ENCODE measurements around the gene CREB5. TPM values are rescaled to one million over a fixed set of nuclear protein-coding genes. Genes with fewer than 3 reads are reported as not detected.

Gene CREB5
- total RNA-seq, 2 experiments from 2014 or later: not detected

- Mint-ChIP-seq H3K27me3 (ENCODE audit: low read depth) (peaks cover 12% of the 10 kb centered on the region), H3K27ac (no peak overlapping the region), H3K9me3 (ENCODE audit: insufficient read depth) (no peaks in the 10 kb centered on the region), H3K4me3 (no peak overlapping the region), H3K4me1 (ENCODE audit: low read depth) (no peaks in the 10 kb centered on the region), H3K36me3 (ENCODE audit: low read depth) (no peaks in the 10 kb centered on the region)
- ChIA-PET CTCF (no interaction called here), POLR2A (no interaction called here)
- no peak for DNase-seq
- ATAC-seq: no peak
Observed at GRCh38 chr7:28682801-28683200, 270.5 kb downstream of the CREB5 start.

- ChIA-PET CTCF (no interaction called here), POLR2A (no interaction called here)
- Mint-ChIP-seq H3K4me3 (no peak overlapping the region), H3K4me1 (ENCODE audit: low read depth) (no peaks in the 10 kb centered on the region), H3K27me3 (ENCODE audit: low read depth) (peaks cover 12% of the 10 kb centered on the region), H3K27ac (no peak overlapping the region), H3K36me3 (ENCODE audit: low read depth) (no peaks in the 10 kb centered on the region), H3K9me3 (ENCODE audit: insufficient read depth) (no peaks in the 10 kb centered on the region)
- no peak for DNase-seq
- ATAC-seq: no peak
Observed at GRCh38 chr7:28684650-28685241, 272.4 kb downstream of the CREB5 start.

- Mint-ChIP-seq H3K4me3 (no peak overlapping the region), H3K27me3 (ENCODE audit: low read depth) (peaks cover 12% of the 10 kb centered on the region), H3K36me3 (ENCODE audit: low read depth) (no peaks in the 10 kb centered on the region), H3K27ac (no peak overlapping the region), H3K4me1 (ENCODE audit: low read depth) (no peaks in the 10 kb centered on the region), H3K9me3 (ENCODE audit: insufficient read depth) (no peaks in the 10 kb centered on the region)
- DNase-seq: no peak
- ChIA-PET CTCF (no interaction called here), POLR2A (no interaction called here)
- ATAC-seq: peak; percentile 39
Observed at GRCh38 chr7:28685242-28685643, 272.9 kb downstream of the CREB5 start.

- POLR2A ChIA-PET: no interaction called here
- Mint-ChIP-seq H3K36me3 (ENCODE audit: low read depth) (no peaks in the 10 kb centered on the region), H3K4me3 (no peak overlapping the region), H3K27ac (no peak overlapping the region), H3K27me3 (ENCODE audit: low read depth) (peaks cover 12% of the 10 kb centered on the region), H3K9me3 (ENCODE audit: insufficient read depth) (no peaks in the 10 kb centered on the region), H3K4me1 (ENCODE audit: low read depth) (no peaks in the 10 kb centered on the region)
- peak; percentile 24 for DNase-seq
- peak; percentile 79 for ATAC-seq
- CTCF ChIA-PET: no interaction called here
Observed at GRCh38 chr7:28685644-28686417, 273.5 kb downstream of the CREB5 start.

- no peak overlapping the region for H3K4me3 Mint-ChIP-seq
- no peak overlapping the region for H3K27ac Mint-ChIP-seq
- ATAC-seq: no peak
- H3K9me3 Mint-ChIP-seq (ENCODE audit: insufficient read depth): no peaks in the 10 kb centered on the region
- no peak for DNase-seq
- CTCF ChIA-PET: no interaction called here
- POLR2A ChIA-PET: no interaction called here
- H3K36me3 Mint-ChIP-seq (ENCODE audit: low read depth): no peaks in the 10 kb centered on the region
- H3K4me1 Mint-ChIP-seq (ENCODE audit: low read depth): no peaks in the 10 kb centered on the region
- peaks cover 12% of the 10 kb centered on the region for H3K27me3 Mint-ChIP-seq (ENCODE audit: low read depth)
Observed at GRCh38 chr7:28686418-28686800, 274.1 kb downstream of the CREB5 start.

DNA sequence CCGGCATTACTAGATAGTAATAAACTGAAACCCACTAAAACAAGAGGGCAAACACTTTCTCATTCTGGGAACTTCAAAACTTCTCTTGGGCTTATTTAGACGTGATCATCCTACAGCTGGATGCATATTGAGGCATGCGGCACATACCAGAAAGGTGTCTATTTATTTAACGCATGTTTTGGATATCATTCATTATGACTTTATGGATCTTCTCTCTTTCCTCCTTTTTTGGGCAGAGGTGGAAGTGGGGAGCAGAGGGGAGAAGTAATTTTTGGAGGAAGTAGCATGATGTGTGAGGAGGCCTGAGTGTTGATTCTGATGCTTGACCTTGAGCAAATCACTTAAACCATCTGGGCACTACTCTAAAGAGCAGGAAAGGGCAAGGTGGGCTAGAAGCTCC lies 275.2 kb downstream of the CREB5 start:
- no peaks in the 10 kb centered on the region for H3K9me3 Mint-ChIP-seq (ENCODE audit: insufficient read depth)
- no peak overlapping the region for H3K27ac Mint-ChIP-seq
- no peaks in the 10 kb centered on the region for H3K4me1 Mint-ChIP-seq (ENCODE audit: low read depth)
- POLR2A ChIA-PET: no interaction called here
- CTCF ChIA-PET: no interaction called here
- DNase-seq (no peak), ATAC-seq (no peak)
- H3K4me3 Mint-ChIP-seq: no peak overlapping the region
- peaks cover 12% of the 10 kb centered on the region for H3K27me3 Mint-ChIP-seq (ENCODE audit: low read depth)
- H3K36me3 Mint-ChIP-seq (ENCODE audit: low read depth): no peaks in the 10 kb centered on the region

DNA sequence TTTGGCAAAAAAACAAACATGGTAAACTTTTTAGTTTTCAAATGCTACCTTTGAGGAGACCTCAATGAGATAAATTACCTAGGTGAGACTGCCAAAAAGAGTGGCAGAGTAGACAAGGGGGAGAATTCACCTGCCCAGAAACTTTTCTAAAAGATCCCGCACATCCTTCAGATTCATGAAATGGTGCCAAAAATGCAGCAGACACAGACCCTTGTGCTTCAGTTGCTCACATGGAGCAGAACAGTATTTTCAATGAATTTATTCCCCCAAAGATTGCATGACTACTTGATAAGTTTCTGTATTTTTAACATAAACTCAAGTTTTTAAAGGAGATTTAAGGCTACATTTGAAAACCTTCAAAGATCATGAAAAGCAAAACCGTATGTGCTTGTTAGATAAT lies 275.9 kb downstream of the CREB5 start:
- H3K36me3 Mint-ChIP-seq (ENCODE audit: low read depth): no peaks in the 10 kb centered on the region
- H3K27ac Mint-ChIP-seq: no peak overlapping the region
- DNase-seq: no peak

GRCh38 chr7:28688651-28689050 lies 276.3 kb downstream of the CREB5 start:
- DNase-seq: no peak
- no peaks in the 10 kb centered on the region for H3K4me1 Mint-ChIP-seq (ENCODE audit: low read depth)
- no peaks in the 10 kb centered on the region for H3K9me3 Mint-ChIP-seq (ENCODE audit: insufficient read depth)
- H3K27ac Mint-ChIP-seq: no peak overlapping the region
- no peak for ATAC-seq
- ChIA-PET POLR2A (no interaction called here), CTCF (no interaction called here)
- H3K27me3 Mint-ChIP-seq (ENCODE audit: low read depth): peaks cover 10% of the 10 kb centered on the region
- H3K4me3 Mint-ChIP-seq: no peak overlapping the region
- H3K36me3 Mint-ChIP-seq (ENCODE audit: low read depth): no peaks in the 10 kb centered on the region

More for the DNA sequence above, 275.9 kb downstream of the CREB5 start:
- ChIA-PET CTCF (no interaction called here), POLR2A (no interaction called here)
- no peak for ATAC-seq
- H3K4me3 Mint-ChIP-seq: no peak overlapping the region
- peaks cover 12% of the 10 kb centered on the region for H3K27me3 Mint-ChIP-seq (ENCODE audit: low read depth)
- H3K4me1 Mint-ChIP-seq (ENCODE audit: low read depth): no peaks in the 10 kb centered on the region
- H3K9me3 Mint-ChIP-seq (ENCODE audit: insufficient read depth): no peaks in the 10 kb centered on the region

DNA sequence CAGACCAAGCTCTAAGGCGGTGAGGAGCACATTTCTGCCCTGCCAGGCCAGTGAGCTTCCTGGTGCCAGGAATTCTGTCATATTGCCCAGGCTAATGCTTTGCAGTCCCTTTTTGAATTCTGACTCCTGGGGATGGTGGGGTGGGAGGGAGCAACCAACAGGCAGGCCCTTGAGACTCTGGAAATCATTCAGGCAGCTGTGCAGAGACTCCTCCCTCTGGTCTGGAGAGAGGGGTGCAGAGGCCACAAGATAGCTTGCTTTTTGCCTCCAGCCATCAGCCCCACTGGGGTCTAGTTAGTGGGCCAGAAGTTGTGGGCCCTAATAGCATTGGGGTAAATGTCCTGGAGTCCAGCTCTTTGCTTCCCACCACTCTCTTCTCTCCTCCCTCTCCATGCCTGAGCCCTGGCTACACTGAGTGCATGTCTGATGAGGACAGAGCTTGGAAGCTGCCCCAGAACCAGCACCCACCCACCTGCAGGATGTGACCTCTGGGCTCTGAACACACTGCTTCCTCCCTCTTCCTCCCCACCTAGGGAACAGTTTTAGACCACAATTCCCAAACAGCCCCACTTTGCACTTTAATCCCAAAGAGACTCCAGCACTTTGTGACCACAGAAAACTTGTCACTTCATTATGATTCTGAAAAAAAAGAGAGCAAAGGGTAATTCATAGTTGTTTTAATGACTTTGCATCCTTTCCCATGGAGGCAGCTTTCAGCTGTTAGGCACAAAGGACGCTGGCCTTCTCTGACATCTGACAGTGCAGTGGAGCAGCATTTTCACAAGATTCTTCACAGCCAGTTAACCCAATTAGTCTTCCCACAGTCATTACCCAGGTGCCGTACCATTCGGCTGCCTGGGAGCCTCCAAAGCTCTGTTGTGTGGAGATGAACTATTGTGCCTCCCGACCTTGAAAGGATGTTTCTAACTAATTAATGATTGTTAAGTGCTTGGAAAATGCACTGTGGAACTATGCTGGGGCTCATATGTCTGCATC lies 283.3 kb downstream of the CREB5 start:
- Mint-ChIP-seq H3K4me3 (no peak overlapping the region), H3K4me1 (ENCODE audit: low read depth) (peaks cover 5% of the 10 kb centered on the region), H3K36me3 (ENCODE audit: low read depth) (no peaks in the 10 kb centered on the region), H3K27ac (no peak overlapping the region), H3K27me3 (ENCODE audit: low read depth) (peaks cover 3% of the 10 kb centered on the region), H3K9me3 (ENCODE audit: insufficient read depth) (no peaks in the 10 kb centered on the region)
- ATAC-seq (no peak), DNase-seq (no peak)
- ChIA-PET CTCF (no interaction called here), POLR2A (interaction anchor here (0.6 kb wide), 1 partner anchor 33 kb away, joined by 3 read pairs; no protein-coding TSS in a partner anchor)

- no peak for ATAC-seq
- Mint-ChIP-seq H3K27me3 (ENCODE audit: low read depth) (peaks cover 3% of the 10 kb centered on the region), H3K36me3 (ENCODE audit: low read depth) (no peaks in the 10 kb centered on the region), H3K4me1 (ENCODE audit: low read depth) (peaks cover 5% of the 10 kb centered on the region), H3K4me3 (no peak overlapping the region), H3K27ac (no peak overlapping the region), H3K9me3 (ENCODE audit: insufficient read depth) (no peaks in the 10 kb centered on the region)
- ChIA-PET CTCF (no interaction called here), POLR2A (no interaction called here)
- DNase-seq: no peak
Observed at GRCh38 chr7:28697913-28698563, 285.7 kb downstream of the CREB5 start.

- peaks cover 5% of the 10 kb centered on the region for H3K4me1 Mint-ChIP-seq (ENCODE audit: low read depth)
- H3K4me3 Mint-ChIP-seq: no peak overlapping the region
- ChIA-PET CTCF (no interaction called here), POLR2A (no interaction called here)
- DNase-seq (no peak), ATAC-seq (no peak)
- peaks cover 3% of the 10 kb centered on the region for H3K27me3 Mint-ChIP-seq (ENCODE audit: low read depth)
- H3K36me3 Mint-ChIP-seq (ENCODE audit: low read depth): no peaks in the 10 kb centered on the region
- H3K9me3 Mint-ChIP-seq (ENCODE audit: insufficient read depth): no peaks in the 10 kb centered on the region
- no peak overlapping the region for H3K27ac Mint-ChIP-seq
Observed at GRCh38 chr7:28698840-28699239, 286.5 kb downstream of the CREB5 start.

DNA sequence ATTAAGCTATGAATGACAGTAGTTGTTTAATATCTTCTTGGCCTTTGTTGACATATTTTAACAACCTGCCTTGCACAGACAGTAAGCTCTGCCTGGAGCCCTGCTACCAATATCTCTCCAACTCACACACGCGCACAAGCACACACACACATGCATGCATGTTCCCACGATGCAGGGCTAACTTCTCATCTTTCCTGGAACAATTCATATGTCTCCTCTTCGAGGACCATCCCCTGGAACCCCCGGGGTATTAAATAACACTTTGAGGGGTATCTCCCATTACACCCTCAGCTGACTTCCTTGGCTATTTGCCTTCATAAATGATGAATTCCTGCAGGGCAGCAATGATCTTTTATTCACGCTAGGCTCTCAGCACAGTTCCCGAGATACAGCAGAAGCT lies 287.8 kb downstream of the CREB5 start:
- CTCF ChIA-PET: no interaction called here
- DNase-seq: no peak
- no peak overlapping the region for H3K4me3 Mint-ChIP-seq
- H3K27ac Mint-ChIP-seq: no peak overlapping the region
- no peaks in the 10 kb centered on the region for H3K36me3 Mint-ChIP-seq (ENCODE audit: low read depth)
- peaks cover 5% of the 10 kb centered on the region for H3K4me1 Mint-ChIP-seq (ENCODE audit: low read depth)
- peaks cover 3% of the 10 kb centered on the region for H3K27me3 Mint-ChIP-seq (ENCODE audit: low read depth)
- POLR2A ChIA-PET: no interaction called here
- ATAC-seq: no peak
- no peaks in the 10 kb centered on the region for H3K9me3 Mint-ChIP-seq (ENCODE audit: insufficient read depth)
